VCaP (cell line): ENCODE measurements around the gene SAA2.
"Not testable (repeated sequence)": the region's sequence is repeated elsewhere in the genome, so short reads cannot be mapped to it uniquely, and the experiment has no call there.

ENCODE experiments used
- H3K27ac ChIP-seq: fragments of 450-650 bp; 2 replicates; pipeline ENCODE4 v1.5.1; 2017
- TF ChIP-seq, protein P1 (sequence below): fragments of 450-650 bp; conservative IDR thresholded peaks from 2 replicates; pipeline ENCODE4 v1.5.1; 2017; ENCODE audit warnings: mild to moderate bottlenecking, moderate library complexity

Gene SAA2

GRCh38 chr11:18261721-18262120, 13.3 kb upstream of the SAA2 start:
- TF ChIP-seq, protein P1, sequence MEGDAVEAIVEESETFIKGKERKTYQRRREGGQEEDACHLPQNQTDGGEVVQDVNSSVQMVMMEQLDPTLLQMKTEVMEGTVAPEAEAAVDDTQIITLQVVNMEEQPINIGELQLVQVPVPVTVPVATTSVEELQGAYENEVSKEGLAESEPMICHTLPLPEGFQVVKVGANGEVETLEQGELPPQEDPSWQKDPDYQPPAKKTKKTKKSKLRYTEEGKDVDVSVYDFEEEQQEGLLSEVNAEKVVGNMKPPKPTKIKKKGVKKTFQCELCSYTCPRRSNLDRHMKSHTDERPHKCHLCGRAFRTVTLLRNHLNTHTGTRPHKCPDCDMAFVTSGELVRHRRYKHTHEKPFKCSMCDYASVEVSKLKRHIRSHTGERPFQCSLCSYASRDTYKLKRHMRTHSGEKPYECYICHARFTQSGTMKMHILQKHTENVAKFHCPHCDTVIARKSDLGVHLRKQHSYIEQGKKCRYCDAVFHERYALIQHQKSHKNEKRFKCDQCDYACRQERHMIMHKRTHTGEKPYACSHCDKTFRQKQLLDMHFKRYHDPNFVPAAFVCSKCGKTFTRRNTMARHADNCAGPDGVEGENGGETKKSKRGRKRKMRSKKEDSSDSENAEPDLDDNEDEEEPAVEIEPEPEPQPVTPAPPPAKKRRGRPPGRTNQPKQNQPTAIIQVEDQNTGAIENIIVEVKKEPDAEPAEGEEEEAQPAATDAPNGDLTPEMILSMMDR, result no peak
- H3K27ac ChIP-seq, result no peak overlapping the region

GRCh38 chr11:18259259-18259658, 10.8 kb upstream of the SAA2 start:
- no peak overlapping the region for H3K27ac ChIP-seq
- TF ChIP-seq, protein P1, result no peak

- TF ChIP-seq, protein P1, result no peak
- H3K27ac ChIP-seq, result no peak overlapping the region
Measured at GRCh38 chr11:18254781-18255361, 6.4 kb upstream of the SAA2 start.

GRCh38 chr11:18253778-18254338, 5.4 kb upstream of the SAA2 start:
- TF ChIP-seq, protein P1, result no peak
- no peak overlapping the region for H3K27ac ChIP-seq

GRCh38 chr11:18253233-18253632, 4.8 kb upstream of the SAA2 start:
- H3K27ac ChIP-seq, result no peak overlapping the region
- TF ChIP-seq, protein P1, result no peak

GRCh38 chr11:18247191-18247581, 1.3 kb downstream of the SAA2 start:
- not testable (repeated sequence) for H3K27ac ChIP-seq

DNA sequence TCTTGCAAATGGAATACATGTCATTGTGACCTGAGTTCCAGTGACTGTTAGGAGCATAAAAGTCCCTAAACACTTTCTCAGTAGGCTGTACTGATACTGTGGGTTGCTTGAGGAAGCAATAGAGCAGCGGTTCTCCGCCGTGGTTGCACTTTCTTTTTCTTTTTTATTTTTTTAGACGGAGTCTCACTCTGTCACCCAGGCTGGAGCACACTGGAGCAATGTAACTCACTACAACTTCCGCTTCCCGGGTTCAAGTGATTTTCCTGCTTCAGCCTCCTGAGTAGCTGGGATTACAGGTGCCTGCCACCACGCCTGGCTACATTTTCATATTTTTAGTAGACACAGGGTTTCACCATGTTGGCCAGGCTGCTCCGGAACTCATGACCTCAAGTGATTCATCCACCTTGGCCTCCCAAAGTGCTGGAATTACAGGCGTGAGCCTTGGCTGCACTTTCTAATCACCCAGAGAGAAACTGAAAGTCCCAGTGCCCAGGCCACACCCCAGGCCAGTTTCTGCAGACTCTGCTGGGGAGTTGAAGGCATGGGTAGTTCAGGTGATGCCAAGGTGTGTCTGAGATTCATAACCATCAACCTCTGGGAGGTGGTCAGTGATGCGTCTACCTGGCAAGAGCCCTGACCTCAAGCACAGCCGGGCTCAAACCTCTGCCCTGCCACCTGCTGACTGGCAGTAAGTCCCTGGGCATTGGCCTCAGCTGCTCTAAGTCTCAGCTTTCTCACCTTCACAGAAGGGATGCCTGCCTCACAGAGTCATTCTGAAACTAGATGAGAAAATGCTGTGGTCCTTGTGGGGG, 1.9 kb downstream of the SAA2 start:
- H3K27ac ChIP-seq, result not testable (repeated sequence)

DNA sequence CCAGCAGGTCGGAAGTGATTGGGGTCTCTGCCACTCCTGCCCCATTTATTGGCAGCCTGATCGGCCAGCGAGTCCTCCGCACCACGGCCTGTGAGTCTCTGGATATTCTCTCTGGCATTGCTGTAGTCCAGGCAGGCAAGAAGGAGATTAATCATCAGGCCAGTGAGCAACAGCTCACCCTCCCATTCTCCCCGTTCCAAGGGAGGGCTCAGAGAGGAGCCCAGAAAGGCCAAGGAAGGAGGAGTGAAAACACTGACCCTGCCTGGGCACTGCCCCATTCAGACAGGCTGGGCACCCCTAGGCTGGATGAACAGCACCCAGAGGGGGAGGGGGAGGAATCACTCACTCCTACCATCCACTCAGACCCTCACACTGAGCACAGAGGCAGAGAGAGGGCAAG, 3.1 kb downstream of the SAA2 start:
- TF ChIP-seq, protein P1, result no peak

More for the DNA sequence above, 3.1 kb downstream of the SAA2 start:
- no peak overlapping the region for H3K27ac ChIP-seq
